Stimulated activated CD8-positive, alpha-beta memory T cell treated with anti-CD3 and anti-CD28 coated beads, Interleukin-7, amount 100 ng/mL, for 1 hour (primary cell): Measurements from ENCODE around the gene PSG11.
"Not testable (repeated sequence)": the region's sequence is repeated elsewhere in the genome, so short reads cannot be mapped to it uniquely, and the experiment has no call there.

Experiments
- DNase-seq, 2 donors: peaks; one replicate each; pipeline ENCODE4 v3.0.0-alpha.2; 2020; ENCODE audit warnings: low read depth in 2 of 2

Gene PSG11

DNA sequence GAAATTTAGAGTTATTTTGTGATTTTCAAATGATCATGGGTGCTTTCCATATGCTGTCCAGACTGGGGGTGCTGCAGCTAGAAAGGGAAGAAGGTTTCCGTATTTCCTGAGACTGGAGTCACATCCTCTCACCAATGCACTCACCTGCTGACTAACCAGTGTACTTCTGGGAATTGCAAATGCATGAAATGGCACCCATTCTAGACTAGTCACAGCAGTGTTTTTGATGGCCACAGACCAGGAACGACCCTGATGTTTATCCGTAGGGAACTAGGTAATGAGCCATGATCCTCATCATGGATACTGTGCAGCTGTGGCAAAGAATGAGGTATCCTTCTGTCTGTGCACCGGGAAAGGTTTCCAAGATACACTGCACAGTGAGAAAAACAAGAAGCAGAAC is 37.1 kb downstream of the PSG11 start:
- not testable (repeated sequence) for DNase-seq

DNA sequence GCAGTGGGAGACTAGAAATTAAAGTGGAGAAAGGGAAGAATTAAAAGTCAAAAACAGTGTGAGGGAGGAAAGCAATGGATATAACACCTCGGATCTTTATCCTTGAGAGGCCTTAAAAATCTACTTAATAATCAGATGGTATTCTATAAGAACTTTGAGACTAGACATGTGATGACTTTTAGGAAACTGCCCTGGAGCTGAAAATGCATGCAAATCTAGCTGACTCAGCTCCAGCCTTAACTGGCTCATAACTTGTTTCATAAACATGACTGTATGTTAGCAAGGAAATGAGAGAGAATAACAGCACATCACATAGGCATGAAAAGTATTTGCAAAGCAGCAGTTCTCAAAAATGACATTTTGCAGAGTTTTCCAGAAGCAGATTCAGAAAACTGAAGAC is 38.1 kb downstream of the PSG11 start:
- not testable (repeated sequence) for DNase-seq

DNA sequence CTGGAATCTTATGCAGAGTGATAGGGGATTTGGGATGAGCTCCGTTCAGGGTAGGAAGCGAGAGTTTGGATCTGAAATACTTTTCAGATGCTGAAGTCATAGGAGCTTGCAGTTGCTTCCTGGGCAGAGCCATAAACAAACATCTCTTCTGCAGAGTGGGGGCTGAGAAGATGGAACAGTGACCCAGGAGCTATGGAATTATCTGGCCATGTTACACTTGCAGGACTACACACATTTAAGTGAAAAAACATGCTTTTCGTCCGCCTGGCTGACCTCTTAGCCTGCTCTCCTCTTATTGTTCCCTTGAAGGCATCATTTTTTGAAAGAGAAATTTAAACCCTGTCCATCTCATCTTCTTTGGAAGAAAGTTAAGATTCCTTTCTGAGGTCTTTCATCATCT is 40.7 kb downstream of the PSG11 start:
- DNase-seq: no peak

DNA sequence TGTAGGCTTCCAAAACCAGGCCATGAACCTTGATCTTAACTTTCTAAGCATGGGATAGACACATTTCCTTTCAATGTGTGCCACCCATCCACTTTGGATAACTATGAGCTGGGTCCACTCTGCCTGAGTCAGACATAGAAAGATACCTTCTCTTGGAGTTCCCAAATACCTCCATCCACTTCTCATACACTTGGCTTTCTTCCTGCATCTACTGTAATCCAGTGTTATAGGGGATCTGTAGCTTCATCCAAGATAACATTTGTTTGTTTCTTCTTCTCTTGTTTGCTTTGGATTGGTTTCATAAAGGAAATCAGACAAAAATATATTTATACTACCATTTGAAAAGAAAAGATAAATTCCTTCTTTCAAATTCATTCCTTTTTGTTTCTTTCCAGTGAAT is 44.2 kb downstream of the PSG11 start:
- DNase-seq: not testable (repeated sequence)

DNA sequence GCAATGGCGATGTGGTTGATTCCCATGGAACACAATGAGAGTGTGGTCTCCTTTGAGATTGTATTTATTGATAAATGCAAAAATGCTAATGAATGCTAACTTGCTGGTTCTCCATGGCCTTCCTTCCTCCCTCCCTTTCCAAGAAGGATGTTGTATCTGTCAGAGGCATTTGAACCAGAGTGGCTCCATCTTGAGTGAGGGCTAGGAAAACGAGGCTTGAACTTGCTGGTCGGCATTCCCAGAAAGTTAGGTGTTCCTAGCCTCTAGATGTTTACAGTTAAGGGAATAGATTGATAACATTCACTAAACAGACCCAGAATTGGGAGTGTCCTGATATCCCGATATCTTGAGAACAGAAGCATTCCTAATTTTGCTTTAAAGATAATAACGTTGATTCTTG is 54.8 kb downstream of the PSG11 start:
- DNase-seq: not testable (repeated sequence)

DNA sequence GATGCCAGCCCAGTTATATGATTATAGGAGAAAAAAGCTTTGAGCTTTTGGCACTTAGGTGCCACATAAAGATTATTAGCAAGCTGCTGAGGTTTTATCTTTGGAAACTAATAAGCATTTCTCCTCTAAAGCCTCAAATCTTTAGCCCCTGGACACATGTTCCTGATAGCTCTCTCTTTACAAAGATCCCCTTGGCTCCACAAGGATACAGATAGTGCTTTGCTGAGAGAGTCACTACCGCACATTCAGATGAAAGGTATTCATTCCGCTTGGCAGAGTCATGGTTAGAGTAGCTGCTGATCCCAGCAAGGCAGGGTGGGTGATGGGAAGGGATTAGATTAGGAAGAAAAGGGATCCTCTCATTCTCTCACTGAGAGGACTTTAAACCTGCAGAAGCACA is 61.1 kb downstream of the PSG11 start:
- no peak for DNase-seq

DNA sequence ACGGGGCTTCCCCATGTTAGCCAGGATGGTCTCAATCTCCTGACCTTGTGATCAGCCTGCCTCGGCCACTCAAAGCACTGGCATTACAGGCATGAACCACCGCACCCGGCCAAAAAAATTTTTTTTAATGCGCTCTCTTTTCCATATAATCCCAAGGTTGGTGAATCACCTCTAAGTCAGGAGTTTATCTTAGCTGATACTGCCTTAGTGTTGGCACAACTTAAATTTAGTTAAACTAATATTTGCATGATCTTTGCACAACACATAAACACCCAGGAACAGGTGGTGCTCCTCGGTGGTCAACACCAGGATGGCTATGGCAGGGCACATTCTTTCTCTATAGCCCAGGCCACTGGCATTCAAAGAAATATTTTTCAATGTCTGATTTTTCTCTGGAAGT is 65.2 kb downstream of the PSG11 start:
- no peak for DNase-seq
